KMS-11 (cell line): ENCODE data around the gene MYO18A.

ENCODE experiments used
- H2AFZ ChIP-seq: fragments of 200-600 bp; sonication (generic); 2 replicates; pipeline ENCODE4 v1.6.1; 2016; ENCODE audit warnings: antibody characterized with exemption, mixed run types, low read depth
- H3K27ac ChIP-seq: fragments of 200-600 bp; sonication (generic); 2 replicates; pipeline ENCODE4 v1.6.1; 2016; ENCODE audit warnings: mild to moderate bottlenecking, mixed run types
- H3K27me3 ChIP-seq: fragments of 200-600 bp; sonication (generic); 2 replicates; pipeline ENCODE4 v1.6.1; 2017; ENCODE audit warnings: mild to moderate bottlenecking, low read depth, mixed run types, moderate library complexity; ENCODE audit not compliant: insufficient read depth
- H3K36me3 ChIP-seq: fragments of 200-600 bp; sonication (generic); 2 replicates; pipeline ENCODE4 v1.6.1; 2017; ENCODE audit warnings: mild to moderate bottlenecking, mixed run types; ENCODE audit not compliant: insufficient read depth
- H3K4me1 ChIP-seq: fragments of 200-600 bp; sonication (generic); 2 replicates; pipeline ENCODE4 v1.6.1; 2016; ENCODE audit warnings: mild to moderate bottlenecking, low read depth, mixed run types; ENCODE audit not compliant: poor library complexity, severe bottlenecking
- H3K4me2 ChIP-seq: fragments of 200-600 bp; sonication (generic); 2 replicates; pipeline ENCODE4 v1.7.0; 2016; ENCODE audit warnings: mild to moderate bottlenecking, mixed run types
- H3K4me3 ChIP-seq: fragments of 200-600 bp; sonication (generic); IDR thresholded peaks from 2 replicates; pipeline ENCODE4 v1.6.1; 2017; ENCODE audit warnings: low read depth, low read length, mixed read lengths; ENCODE audit not compliant: insufficient read depth
- H3K79me2 ChIP-seq: fragments of 200-600 bp; sonication (generic); 2 replicates; pipeline ENCODE4 v1.6.1; 2016; ENCODE audit warnings: low read depth, mixed run types; ENCODE audit not compliant: insufficient read depth
- H3K9ac ChIP-seq: fragments of 200-600 bp; sonication (generic); 2 replicates; pipeline ENCODE4 v1.6.1; 2016; ENCODE audit warnings: mild to moderate bottlenecking, mixed run types
- H4K20me1 ChIP-seq: fragments of 200-600 bp; sonication (generic); 2 replicates; pipeline ENCODE4 v1.6.1; 2016; ENCODE audit warnings: mild to moderate bottlenecking, mixed run types; ENCODE audit not compliant: insufficient read depth
- TF ChIP-seq, protein P1 (sequence below): fragments of 200-600 bp; sonication (generic); conservative IDR thresholded peaks from 2 replicates; pipeline ENCODE4 v1.6.1; 2017; ENCODE audit warnings: low read depth, mild to moderate bottlenecking, antibody characterized with exemption, low read length, moderate library complexity, mixed read lengths

The MYO18A gene

DNA sequence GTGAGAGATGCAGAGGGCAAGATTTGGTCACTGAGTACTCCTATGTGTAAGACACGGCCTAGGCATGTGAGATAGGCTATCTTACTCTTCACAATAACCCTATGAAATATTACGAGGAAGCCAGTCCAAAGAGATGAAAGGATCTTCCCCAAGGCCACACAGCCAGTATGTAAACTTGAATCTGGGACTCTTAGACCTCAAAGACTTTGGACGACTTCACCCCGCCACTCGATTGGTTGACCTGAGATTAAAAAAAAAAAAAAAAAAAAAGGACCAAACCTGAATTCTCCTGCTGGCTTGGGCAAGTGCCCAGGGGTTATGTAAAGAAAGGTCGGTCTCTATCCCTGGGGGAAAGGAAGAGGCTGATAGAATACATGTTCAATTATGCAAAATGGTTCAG lies 104.1 kb downstream of the MYO18A start:
- no peaks in the 10 kb centered on the region for H4K20me1 ChIP-seq
- no peaks in the 10 kb centered on the region for H3K27me3 ChIP-seq
- H3K4me1 ChIP-seq: no peaks in the 10 kb centered on the region
- no peak overlapping the region for H3K27ac ChIP-seq
- TF ChIP-seq, protein P1, sequence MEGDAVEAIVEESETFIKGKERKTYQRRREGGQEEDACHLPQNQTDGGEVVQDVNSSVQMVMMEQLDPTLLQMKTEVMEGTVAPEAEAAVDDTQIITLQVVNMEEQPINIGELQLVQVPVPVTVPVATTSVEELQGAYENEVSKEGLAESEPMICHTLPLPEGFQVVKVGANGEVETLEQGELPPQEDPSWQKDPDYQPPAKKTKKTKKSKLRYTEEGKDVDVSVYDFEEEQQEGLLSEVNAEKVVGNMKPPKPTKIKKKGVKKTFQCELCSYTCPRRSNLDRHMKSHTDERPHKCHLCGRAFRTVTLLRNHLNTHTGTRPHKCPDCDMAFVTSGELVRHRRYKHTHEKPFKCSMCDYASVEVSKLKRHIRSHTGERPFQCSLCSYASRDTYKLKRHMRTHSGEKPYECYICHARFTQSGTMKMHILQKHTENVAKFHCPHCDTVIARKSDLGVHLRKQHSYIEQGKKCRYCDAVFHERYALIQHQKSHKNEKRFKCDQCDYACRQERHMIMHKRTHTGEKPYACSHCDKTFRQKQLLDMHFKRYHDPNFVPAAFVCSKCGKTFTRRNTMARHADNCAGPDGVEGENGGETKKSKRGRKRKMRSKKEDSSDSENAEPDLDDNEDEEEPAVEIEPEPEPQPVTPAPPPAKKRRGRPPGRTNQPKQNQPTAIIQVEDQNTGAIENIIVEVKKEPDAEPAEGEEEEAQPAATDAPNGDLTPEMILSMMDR: no peak
- no peaks in the 10 kb centered on the region for H3K36me3 ChIP-seq
- no peak overlapping the region for H2AFZ ChIP-seq
- no peaks in the 10 kb centered on the region for H3K79me2 ChIP-seq
- H3K4me3 ChIP-seq: no peak overlapping the region
- H3K4me2 ChIP-seq: no peak overlapping the region
- H3K9ac ChIP-seq: no peak overlapping the region

DNA sequence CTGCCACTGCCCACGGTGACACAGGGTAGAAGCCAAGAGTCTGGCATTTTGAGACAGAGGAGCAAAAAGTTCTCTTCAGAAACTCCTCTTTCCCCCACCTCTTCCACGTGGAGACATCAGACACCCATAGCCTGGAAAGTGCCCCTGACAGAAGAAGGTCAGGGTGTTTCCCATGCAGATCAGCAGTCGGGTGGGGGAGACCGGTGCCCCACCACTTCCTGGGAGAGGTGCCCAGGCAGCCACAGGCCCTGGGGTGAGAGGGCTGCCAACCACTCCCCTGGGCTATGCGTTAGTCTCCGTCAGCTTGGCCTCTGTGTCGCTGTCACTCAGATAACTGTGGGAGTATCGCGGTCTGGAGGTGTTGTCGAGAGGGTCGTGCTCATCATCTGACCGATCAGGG lies 105.7 kb downstream of the MYO18A start:
- H3K9ac ChIP-seq: no peak overlapping the region
- no peak overlapping the region for H3K4me3 ChIP-seq
- H3K4me2 ChIP-seq: no peak overlapping the region
- H4K20me1 ChIP-seq: no peaks in the 10 kb centered on the region
- H3K27ac ChIP-seq: no peak overlapping the region
- H3K4me1 ChIP-seq: no peaks in the 10 kb centered on the region
- H3K36me3 ChIP-seq: no peaks in the 10 kb centered on the region
- no peak overlapping the region for H2AFZ ChIP-seq
- no peaks in the 10 kb centered on the region for H3K79me2 ChIP-seq
- TF ChIP-seq, protein P1: no peak
- H3K27me3 ChIP-seq: no peaks in the 10 kb centered on the region

DNA sequence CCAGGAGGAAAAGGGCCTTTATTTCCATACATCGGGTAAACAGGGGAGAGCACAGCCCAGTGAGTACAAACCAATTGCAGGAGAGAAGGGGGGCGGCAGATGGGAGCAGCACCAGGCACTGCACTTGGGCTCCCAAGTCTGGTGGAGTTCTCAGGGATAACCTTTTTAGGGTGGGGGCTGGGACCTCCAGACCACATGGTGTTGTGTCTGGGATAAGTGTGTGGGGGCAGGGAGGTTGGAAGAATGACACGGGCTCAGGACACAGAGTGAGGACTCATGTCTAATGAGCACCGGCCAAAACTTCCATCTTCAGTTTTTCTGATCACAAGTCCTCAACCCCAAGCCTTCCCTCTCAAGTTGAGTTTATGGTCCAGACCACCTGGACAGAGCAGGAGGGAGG lies 106.7 kb downstream of the MYO18A start:
- no peak overlapping the region for H3K9ac ChIP-seq
- H3K4me1 ChIP-seq: no peaks in the 10 kb centered on the region
- no peak overlapping the region for H3K4me3 ChIP-seq
- no peak overlapping the region for H2AFZ ChIP-seq
- no peaks in the 10 kb centered on the region for H4K20me1 ChIP-seq
- no peak overlapping the region for H3K4me2 ChIP-seq
- H3K79me2 ChIP-seq: no peaks in the 10 kb centered on the region
- H3K27ac ChIP-seq: no peak overlapping the region
- no peaks in the 10 kb centered on the region for H3K36me3 ChIP-seq
- no peaks in the 10 kb centered on the region for H3K27me3 ChIP-seq
- TF ChIP-seq, protein P1: no peak

DNA sequence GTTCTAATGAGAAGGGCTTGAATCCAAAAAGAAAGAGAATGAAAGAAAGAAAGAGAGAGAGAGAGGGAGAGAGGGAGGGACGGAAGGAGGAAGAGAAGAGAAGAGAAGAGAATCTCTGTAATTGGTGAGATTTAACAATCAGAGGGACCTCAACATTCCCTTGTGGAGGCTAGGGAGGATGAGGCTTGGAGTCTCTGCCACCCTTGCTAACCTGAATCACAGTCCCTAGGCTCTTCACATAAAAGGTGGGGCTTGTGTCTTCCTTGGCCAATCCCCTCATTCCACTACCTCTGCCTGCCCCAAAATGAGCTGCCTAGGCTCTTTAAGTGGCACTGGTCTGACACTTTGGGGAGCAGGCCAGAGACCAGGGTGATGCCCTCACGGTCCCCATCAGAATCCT lies 107.2 kb downstream of the MYO18A start:
- Histone ChIP-seq H2AFZ (no peak overlapping the region), H3K4me1 (no peaks in the 10 kb centered on the region), H4K20me1 (no peaks in the 10 kb centered on the region), H3K27me3 (no peaks in the 10 kb centered on the region), H3K4me3 (no peak overlapping the region), H3K36me3 (no peaks in the 10 kb centered on the region), H3K4me2 (no peak overlapping the region), H3K27ac (no peak overlapping the region), H3K79me2 (no peaks in the 10 kb centered on the region), H3K9ac (no peak overlapping the region)
- TF ChIP-seq, protein P1: no peak
